Measurements from ENCODE around the gene GRIN2A. TPM values are rescaled to one million over a fixed set of nuclear protein-coding genes. Genes with fewer than 3 reads are reported as not detected.

The GRIN2A gene
- total RNA-seq, 2 experiments from 2014 or later, result not detected

Other genes starting within 250 kb of the GRIN2A start
- gene ATF7IP2, start 203.6 kb upstream of the GRIN2A start, total RNA-seq, result 10 to 100 TPM; 14.7 to 15.1 TPM

All from activated CD4-positive, alpha-beta memory T cell treated with anti-CD3 and anti-CD28 coated beads for 36 hours (primary cell).